Gastroesophageal sphincter (tissue), 4 donors: ENCODE measurements around the gene FAM151B. TPM values are rescaled to one million over a fixed set of nuclear protein-coding genes. Genes with fewer than 3 reads are reported as not detected.
"Not testable (repeated sequence)": the region's sequence is repeated elsewhere in the genome, so short reads cannot be mapped to it uniquely, and the experiment has no call there.

Source experiments
- ATAC-seq: fragments of 150-250 bp; one replicate; pipeline ENCODE4 v1.9.1; 2016; ENCODE audit warnings: mild to moderate bottlenecking, moderate library complexity
- H3K27ac ChIP-seq, 4 donors: fragments of 200-600 bp; sonication (generic) in 3 of 4; 1 replicate in 3 of 4; 2 replicates in 1 of 4; pipeline ENCODE4 v1.5.1; 2016 to 2019
- H3K27me3 ChIP-seq: fragments of 200-600 bp; sonication (generic); one replicate; pipeline ENCODE4 v1.5.1; 2019
- H3K36me3 ChIP-seq, 2 donors: fragments of 200-600 bp; sonication (generic); one replicate each; pipeline ENCODE4 v1.5.1; 2019; ENCODE audit warnings: control low read depth in 1 of 2
- H3K4me1 ChIP-seq, 3 donors: fragments of 200-600 bp; sonication (generic); 1 replicate in 2 of 3; 2 replicates in 1 of 3; pipeline ENCODE4 v1.5.1; 2016 to 2019; ENCODE audit warnings: control low read depth in 2 of 3
- H3K4me3 ChIP-seq, 2 donors: fragments of 200-600 bp; sonication (generic); one replicate each; pipeline ENCODE4 v1.5.1; 2019; ENCODE audit warnings: mild to moderate bottlenecking in 1 of 2, moderate library complexity in 1 of 2
- H3K9me3 ChIP-seq, 3 donors: fragments of 200-600 bp; sonication (generic); one replicate each; pipeline ENCODE4 v1.5.1; 2017 to 2019; ENCODE audit warnings: control low read depth in 2 of 3
- EP300 ChIP-seq: sonication (generic); formaldehyde crosslinking; IDR thresholded peaks from one replicate; pipeline ENCODE4 v1.6.1; 2017; ENCODE audit warnings: antibody characterized with exemption, mild to moderate bottlenecking
- POLR2A ChIP-seq, 2 donors: fragments of 450-650 bp; IDR thresholded peaks; one replicate each; pipeline ENCODE4 v1.6.1; 2017; ENCODE audit warnings: antibody characterized with exemption in 2 of 2, mild to moderate bottlenecking in 2 of 2, moderate library complexity in 1 of 2
- POLR2AphosphoS5 ChIP-seq: sonication (generic); formaldehyde crosslinking; IDR thresholded peaks from one replicate; pipeline ENCODE4 v1.6.1; 2017; ENCODE audit warnings: antibody characterized with exemption
- WGBS, 2 donors: methylation state at CpG; one replicate each; pipeline ENCODE4 v1.1.5; 2018; ENCODE audit warnings: low coverage in 1 of 2; 5-methylcytosine and 5-hydroxymethylcytosine counted together
- total RNA-seq, 4 donors: library from RNA; depleted of rRNA; stranded (reverse); fragments of >200 nt; gene quantifications; one replicate each; pipeline ENCODE4 v1.1.0, GENCODE V29; 2016
- TF ChIP-seq, protein P1 (sequence below), 4 experiments: fragments of 200-600 bp in 2 of 4; fragments of 450-650 bp in 2 of 4; sonication (generic) in 1 of 4; IDR thresholded peaks; one replicate each; pipeline ENCODE4 v1.5.1; 2017 to 2019; ENCODE audit warnings: antibody characterized with exemption in 4 of 4, mild to moderate bottlenecking in 2 of 4, moderate library complexity in 2 of 4

Gene FAM151B
- total RNA-seq, 4 donors from 2014 or later = 1.3 to 11.2 (median 3.3) TPM

DNA sequence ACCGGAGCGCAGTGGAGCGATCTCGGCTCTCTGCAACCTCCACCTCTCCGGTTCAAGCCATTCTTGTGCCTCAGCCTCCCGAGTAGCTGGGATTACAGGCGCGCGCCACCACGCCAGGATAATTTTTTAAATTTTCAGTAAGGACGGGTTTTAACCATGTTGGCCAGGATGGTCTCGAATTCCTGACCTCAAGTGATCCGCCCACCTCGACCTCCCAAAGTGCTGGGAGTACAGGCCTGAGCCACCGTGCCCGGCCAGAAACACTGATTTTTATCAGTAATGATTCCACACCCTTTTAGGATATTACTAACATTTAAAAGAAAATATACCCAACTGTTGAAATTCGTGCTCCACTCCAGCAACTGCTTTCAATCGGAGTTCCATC, 464 bp upstream of the FAM151B start:
- Histone ChIP-seq H3K4me1 (peaks cover 0 to 17% (median 0%) of the 10 kb centered on the region in 3 donors), H3K27ac (peak overlapping the region; percentile 0 to 87 (median 84)), H3K4me3 (peak overlapping the region; percentile 42 to 76), H3K27me3 (no peaks in the 10 kb centered on the region), H3K9me3 (peaks cover 0 to 15% (median 0%) of the 10 kb centered on the region in 3 donors), H3K36me3 (peaks cover 0 to 8% of the 10 kb centered on the region in 2 donors)
- TF ChIP-seq EP300 = no peak
- TF ChIP-seq POLR2A (IDR thresholded peaks at IDR 0.05) = no peak
- TF ChIP-seq, protein P1, sequence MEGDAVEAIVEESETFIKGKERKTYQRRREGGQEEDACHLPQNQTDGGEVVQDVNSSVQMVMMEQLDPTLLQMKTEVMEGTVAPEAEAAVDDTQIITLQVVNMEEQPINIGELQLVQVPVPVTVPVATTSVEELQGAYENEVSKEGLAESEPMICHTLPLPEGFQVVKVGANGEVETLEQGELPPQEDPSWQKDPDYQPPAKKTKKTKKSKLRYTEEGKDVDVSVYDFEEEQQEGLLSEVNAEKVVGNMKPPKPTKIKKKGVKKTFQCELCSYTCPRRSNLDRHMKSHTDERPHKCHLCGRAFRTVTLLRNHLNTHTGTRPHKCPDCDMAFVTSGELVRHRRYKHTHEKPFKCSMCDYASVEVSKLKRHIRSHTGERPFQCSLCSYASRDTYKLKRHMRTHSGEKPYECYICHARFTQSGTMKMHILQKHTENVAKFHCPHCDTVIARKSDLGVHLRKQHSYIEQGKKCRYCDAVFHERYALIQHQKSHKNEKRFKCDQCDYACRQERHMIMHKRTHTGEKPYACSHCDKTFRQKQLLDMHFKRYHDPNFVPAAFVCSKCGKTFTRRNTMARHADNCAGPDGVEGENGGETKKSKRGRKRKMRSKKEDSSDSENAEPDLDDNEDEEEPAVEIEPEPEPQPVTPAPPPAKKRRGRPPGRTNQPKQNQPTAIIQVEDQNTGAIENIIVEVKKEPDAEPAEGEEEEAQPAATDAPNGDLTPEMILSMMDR (IDR thresholded peaks at IDR 0.05) = no peak
- no peak for TF ChIP-seq POLR2AphosphoS5
- 28 to 41% methylated on average over 8 to 12 of the region's 18 CpGs for WGBS, 2 donors
- ATAC-seq = no peak

DNA sequence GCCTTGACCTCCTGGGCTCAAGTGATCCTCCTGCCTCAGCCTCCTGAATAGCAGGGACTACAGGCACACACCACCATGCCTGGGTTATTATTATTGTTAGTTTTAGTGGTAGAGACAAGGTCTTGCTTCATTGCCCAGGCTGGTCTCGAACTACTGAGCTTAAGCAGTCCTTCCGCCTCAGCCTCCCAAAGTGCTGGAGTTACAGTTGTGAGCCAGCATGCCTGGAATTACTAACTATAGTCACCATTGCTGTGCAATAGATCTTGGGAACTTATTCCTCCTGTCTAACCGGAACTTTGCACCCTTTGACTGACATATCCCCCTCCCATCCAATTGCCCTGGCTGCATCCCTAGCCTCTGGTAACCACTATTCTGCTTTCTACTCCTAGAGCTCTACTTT, 3.4 kb downstream of the FAM151B start:
- no peak overlapping the region for H3K4me3 ChIP-seq
- ATAC-seq = no peak
- H3K27ac ChIP-seq = no peak overlapping the region
- TF ChIP-seq EP300 (no peak), POLR2A (IDR thresholded peaks at IDR 0.05) (no peak)
- TF ChIP-seq, protein P1 (IDR thresholded peaks at IDR 0.05) = no peak
- peaks cover 0 to 17% (median 0%) of the 10 kb centered on the region in 3 donors for H3K4me1 ChIP-seq
- no peaks in the 10 kb centered on the region for H3K9me3 ChIP-seq
- WGBS, 2 donors = 89 to 100% methylated on average over 2 to 3 of the region's 3 CpGs
- H3K36me3 ChIP-seq = no peaks in the 10 kb centered on the region
- no peaks in the 10 kb centered on the region for H3K27me3 ChIP-seq

DNA sequence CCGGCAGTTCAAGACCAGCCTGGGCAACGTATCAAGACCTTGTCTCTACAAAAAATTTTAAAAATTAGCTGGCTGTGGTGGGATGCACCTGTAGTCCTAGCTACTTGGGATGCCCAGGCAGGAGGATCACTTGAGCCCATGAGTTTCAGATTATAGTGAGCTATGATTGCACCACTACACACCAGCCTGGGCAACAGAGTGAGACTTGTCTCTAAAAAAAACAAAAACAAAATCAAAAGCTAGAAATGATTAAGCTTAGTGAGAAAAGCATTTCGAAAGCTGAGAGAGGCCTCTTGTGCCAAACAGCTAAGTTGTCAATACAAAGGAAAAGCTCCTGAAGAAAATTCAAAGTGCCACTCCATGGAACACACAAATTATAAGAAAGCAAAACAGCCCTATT, 4.8 kb downstream of the FAM151B start:
- Histone ChIP-seq H3K9me3 (no peaks in the 10 kb centered on the region), H3K27me3 (no peaks in the 10 kb centered on the region), H3K27ac (no peak overlapping the region), H3K36me3 (no peaks in the 10 kb centered on the region), H3K4me3 (no peak overlapping the region), H3K4me1 (peaks cover 0 to 8% (median 0%) of the 10 kb centered on the region in 3 donors)
- TF ChIP-seq POLR2A (IDR thresholded peaks at IDR 0.05) (no peak), POLR2AphosphoS5 (no peak), EP300 (no peak)
- TF ChIP-seq, protein P1 (IDR thresholded peaks at IDR 0.05) = no peak
- 93 to 100% methylated on average over 2 to 3 of the region's 3 CpGs for WGBS, 2 donors
- no peak for ATAC-seq

DNA sequence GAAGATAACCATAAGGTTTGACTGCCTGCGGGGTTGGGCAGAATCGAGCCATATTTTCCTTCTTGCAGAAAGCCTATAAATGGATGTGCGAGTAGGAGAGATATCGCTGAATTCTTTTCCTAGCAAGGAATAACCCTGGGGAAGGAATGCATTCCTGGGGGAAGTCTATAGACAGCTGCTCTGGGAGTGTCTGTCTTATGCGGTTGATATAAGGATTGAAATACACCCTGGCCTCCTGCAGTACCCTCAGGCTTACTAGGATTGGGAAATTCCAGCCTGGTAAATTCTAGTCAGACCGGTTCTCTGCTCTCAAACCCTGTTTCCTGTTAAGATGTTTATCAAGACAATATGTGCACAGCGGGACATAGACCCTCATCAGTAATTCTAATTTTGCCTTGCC, 5.5 kb downstream of the FAM151B start:
- not testable (repeated sequence) for H3K4me1 ChIP-seq, H3K4me3 ChIP-seq, H3K9me3 ChIP-seq, H3K27me3 ChIP-seq, H3K36me3 ChIP-seq, ATAC-seq, H3K27ac ChIP-seq
- 61 to 82% methylated on average over 4 to 7 of the region's 7 CpGs for WGBS, 2 donors

DNA sequence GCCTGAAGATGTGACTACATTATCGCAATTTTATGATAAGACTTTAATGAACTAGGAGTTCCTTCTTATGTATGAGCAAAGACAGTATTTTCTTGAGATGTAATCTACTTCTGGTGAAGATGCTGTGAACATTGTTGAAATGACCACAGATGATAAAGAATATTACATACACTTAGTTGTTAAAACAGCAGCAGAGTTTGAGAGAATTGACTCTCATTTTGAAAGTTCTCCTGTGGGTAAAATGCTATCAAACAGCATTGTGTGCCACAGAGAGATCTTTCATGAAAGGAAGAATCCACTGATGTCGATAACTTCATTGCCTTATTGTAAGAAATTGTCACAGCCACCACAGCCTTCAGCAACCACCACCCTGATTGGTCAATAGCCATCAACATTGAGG, 8.0 kb downstream of the FAM151B start:
- 95 to 100% methylated on average over 2 of the region's 2 CpGs for WGBS, 2 donors
- Histone ChIP-seq H3K4me1 (no peaks in the 10 kb centered on the region), H3K4me3 (no peak overlapping the region), H3K27me3 (no peaks in the 10 kb centered on the region), H3K9me3 (no peaks in the 10 kb centered on the region), H3K27ac (no peak overlapping the region), H3K36me3 (no peaks in the 10 kb centered on the region)
- TF ChIP-seq POLR2AphosphoS5 (no peak), POLR2A (IDR thresholded peaks at IDR 0.05) (no peak), EP300 (no peak)
- TF ChIP-seq, protein P1 (IDR thresholded peaks at IDR 0.05) = no peak
- no peak for ATAC-seq
